KOPT-K1 (cell line): Measurements from ENCODE around the gene ENDOV.

Source experiments
- H3K27ac ChIP-seq: fragments of 200-600 bp; sonication (generic); 2 replicates; pipeline ENCODE4 v1.5.1; 2016; ENCODE audit warnings: antibody characterized with exemption, mild to moderate bottlenecking, low read depth, low read length; ENCODE audit not compliant: poor library complexity, severe bottlenecking
- H3K36me3 ChIP-seq: fragments of 200-600 bp; sonication (generic); 2 replicates; pipeline ENCODE4 v1.5.1; 2017; ENCODE audit warnings: antibody characterized with exemption, mild to moderate bottlenecking, low read length, moderate library complexity; ENCODE audit not compliant: insufficient read depth
- H3K9me3 ChIP-seq: fragments of 200-600 bp; sonication (generic); 2 replicates; pipeline ENCODE4 v1.5.1; 2017; ENCODE audit warnings: antibody characterized with exemption, low read length, mild to moderate bottlenecking; ENCODE audit not compliant: insufficient read depth, poor library complexity, severe bottlenecking

Gene ENDOV

DNA sequence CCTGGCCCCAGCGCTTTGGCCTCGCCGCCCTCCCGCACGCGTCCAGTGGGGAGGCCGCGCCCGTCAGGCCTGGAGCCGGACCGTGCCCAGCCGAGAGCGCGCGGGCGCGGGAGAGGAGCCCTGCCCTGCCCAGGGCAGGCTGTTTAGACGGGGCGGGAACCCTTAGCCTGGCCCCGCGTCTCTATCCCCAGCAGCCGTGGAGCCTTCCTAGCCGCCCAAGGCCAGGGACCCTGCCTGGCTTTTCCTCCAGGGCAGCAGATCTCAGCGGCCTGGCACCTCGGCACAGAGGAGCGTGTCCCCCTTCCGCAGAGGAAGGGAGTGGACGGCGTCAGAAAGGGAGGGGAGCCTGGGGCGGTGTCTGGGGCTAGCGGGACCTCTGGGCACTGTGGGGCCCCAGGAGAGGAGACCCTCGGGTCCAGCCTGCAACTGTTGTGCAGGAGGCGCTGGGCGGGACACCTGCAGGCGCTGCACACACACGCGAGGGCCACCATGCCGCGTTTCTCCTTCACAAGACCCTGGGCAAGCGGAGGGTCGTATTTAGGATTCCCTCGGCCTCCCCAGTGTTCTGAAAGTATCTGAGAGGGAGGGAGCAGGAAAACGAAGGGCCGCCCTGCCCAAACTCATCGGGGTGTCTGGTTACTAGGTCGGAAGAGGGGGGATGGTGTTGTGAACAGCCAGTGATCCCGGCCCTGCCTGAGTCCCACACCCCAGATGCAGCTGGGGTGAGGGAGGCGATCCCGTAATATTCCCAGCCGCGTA lies 63.7 kb downstream of the ENDOV start:
- H3K27ac ChIP-seq, result no peak overlapping the region
- H3K9me3 ChIP-seq, result no peaks in the 10 kb centered on the region
- no peaks in the 10 kb centered on the region for H3K36me3 ChIP-seq

GRCh38 chr17:80479246-80479566 lies 64.2 kb downstream of the ENDOV start:
- no peak overlapping the region for H3K27ac ChIP-seq
- H3K36me3 ChIP-seq, result no peaks in the 10 kb centered on the region
- H3K9me3 ChIP-seq, result no peaks in the 10 kb centered on the region

GRCh38 chr17:80480248-80480647 lies 65.3 kb downstream of the ENDOV start:
- H3K9me3 ChIP-seq, result no peaks in the 10 kb centered on the region
- H3K36me3 ChIP-seq, result no peaks in the 10 kb centered on the region
- H3K27ac ChIP-seq, result no peak overlapping the region

DNA sequence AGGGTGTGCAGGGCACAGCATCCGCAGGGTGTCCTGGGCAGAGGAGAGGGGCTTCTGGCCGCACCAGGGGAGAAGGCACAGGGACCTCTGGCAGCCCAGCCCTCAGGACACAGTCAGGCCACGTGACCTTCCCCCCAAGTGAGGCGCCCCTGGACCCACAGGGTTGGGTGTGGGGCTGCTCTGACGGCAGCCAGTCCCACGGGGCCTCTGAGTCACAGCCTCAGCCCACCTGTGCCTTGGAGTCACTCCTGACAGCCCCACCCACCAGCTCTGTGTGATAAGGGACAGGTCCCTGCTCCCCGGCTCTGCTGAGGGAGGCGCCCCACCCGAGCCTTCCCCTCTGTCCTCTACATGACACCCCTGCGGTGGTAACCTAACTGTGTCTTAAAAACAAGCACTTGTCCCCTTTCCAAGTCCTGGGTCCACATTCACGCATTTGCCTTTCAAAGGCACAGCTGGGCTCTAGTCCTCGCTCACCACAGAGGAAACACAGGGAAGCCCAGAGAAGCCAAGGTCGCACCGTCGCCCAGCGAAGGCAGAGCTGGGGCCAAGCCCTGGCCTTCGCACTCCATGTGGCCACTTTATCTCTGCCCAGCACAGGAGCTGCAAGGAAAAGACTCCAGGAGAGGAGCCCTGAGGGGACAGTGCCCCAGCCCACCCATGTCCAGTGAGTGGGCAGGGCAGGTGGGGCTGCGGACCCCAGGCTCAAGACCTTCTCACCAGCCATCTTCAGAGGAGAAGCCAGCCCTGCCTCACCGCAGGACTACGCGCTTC lies 66.5 kb downstream of the ENDOV start:
- Histone ChIP-seq H3K27ac (no peak overlapping the region), H3K9me3 (no peaks in the 10 kb centered on the region), H3K36me3 (no peaks in the 10 kb centered on the region)

DNA sequence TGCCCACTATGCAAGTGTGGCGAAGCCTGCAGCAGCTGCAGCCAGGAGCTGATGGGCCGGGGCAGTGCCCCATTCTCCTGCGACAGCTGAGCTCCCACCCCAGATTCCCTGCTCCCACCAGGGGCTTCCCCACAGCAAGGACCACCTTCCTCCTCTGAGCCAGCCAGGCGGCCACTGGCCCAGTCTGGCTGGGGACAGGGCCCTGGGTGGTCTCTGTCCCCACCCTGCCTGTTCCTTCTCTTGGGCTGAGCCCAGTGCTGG lies 67.0 kb downstream of the ENDOV start:
- Histone ChIP-seq H3K27ac (no peak overlapping the region), H3K9me3 (no peaks in the 10 kb centered on the region), H3K36me3 (no peaks in the 10 kb centered on the region)

- no peak overlapping the region for H3K27ac ChIP-seq
- H3K9me3 ChIP-seq, result no peaks in the 10 kb centered on the region
- no peaks in the 10 kb centered on the region for H3K36me3 ChIP-seq
Observed at GRCh38 chr17:80482555-80483308, 67.8 kb downstream of the ENDOV start.

GRCh38 chr17:80485846-80486245 lies 70.9 kb downstream of the ENDOV start:
- Histone ChIP-seq H3K36me3 (no peaks in the 10 kb centered on the region), H3K9me3 (no peaks in the 10 kb centered on the region), H3K27ac (no peak overlapping the region)

GRCh38 chr17:80486692-80487091 lies 71.7 kb downstream of the ENDOV start:
- H3K36me3 ChIP-seq, result no peaks in the 10 kb centered on the region

DNA sequence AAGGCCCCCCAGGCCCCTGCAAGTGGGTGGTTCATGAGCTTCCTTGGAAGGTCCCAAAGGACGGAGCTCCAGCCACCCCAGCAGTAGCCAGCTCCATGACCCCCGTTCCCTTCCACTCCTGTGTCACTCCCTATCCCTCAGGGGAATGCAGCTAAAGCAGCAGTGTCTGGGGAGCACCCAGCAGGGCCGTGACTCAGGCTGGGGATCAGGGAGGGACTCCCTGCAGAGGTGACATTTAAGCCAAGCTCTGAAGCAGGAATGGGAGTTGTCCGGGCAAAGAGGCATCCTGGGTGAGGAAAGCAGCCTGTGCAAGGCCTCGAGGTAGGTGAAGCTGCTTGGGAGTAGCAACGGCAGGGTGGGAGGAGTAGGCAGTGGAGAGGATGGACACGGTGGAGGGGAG lies 72.5 kb downstream of the ENDOV start:
- H3K27ac ChIP-seq, result no peak overlapping the region
- H3K9me3 ChIP-seq, result peaks cover 3% of the 10 kb centered on the region
- no peaks in the 10 kb centered on the region for H3K36me3 ChIP-seq

More at GRCh38 chr17:80486692-80487091, 71.7 kb downstream of the ENDOV start:
- Histone ChIP-seq H3K27ac (no peak overlapping the region), H3K9me3 (no peaks in the 10 kb centered on the region)
